Muscle layer of duodenum (tissue), 2 donors: Measurements from ENCODE around the gene TMEM132E.

ENCODE experiments used
- H3K27ac ChIP-seq: one replicate; pipeline ENCODE4 v1.7.0; 2013; ENCODE audit warnings: mild to moderate bottlenecking, low read length
- H3K27me3 ChIP-seq: one replicate; pipeline ENCODE4 v1.7.0; 2013; ENCODE audit warnings: low read depth, mild to moderate bottlenecking, control low read depth, low read length
- H3K36me3 ChIP-seq, 2 donors: one replicate each; pipeline ENCODE4 v1.7.0; 2013; ENCODE audit warnings: low read length in 2 of 2, control low read depth in 1 of 2, mild to moderate bottlenecking in 1 of 2; ENCODE audit not compliant: insufficient read depth in 2 of 2, control insufficient read depth in 1 of 2
- H3K4me1 ChIP-seq, 2 donors: one replicate each; pipeline ENCODE4 v1.7.0; 2013; ENCODE audit warnings: low read length in 2 of 2, mild to moderate bottlenecking in 2 of 2, control low read depth in 1 of 2, moderate library complexity in 1 of 2; ENCODE audit not compliant: insufficient read depth in 2 of 2, control insufficient read depth in 1 of 2
- H3K4me3 ChIP-seq, 2 donors: one replicate each; pipeline ENCODE4 v1.7.0; 2013; ENCODE audit warnings: low read length in 2 of 2, low read depth in 1 of 2, mild to moderate bottlenecking in 1 of 2
- H3K9me3 ChIP-seq, 2 donors: one replicate each; pipeline ENCODE4 v1.7.0; 2013; ENCODE audit warnings: low read length in 2 of 2, control low read depth in 1 of 2, mild to moderate bottlenecking in 1 of 2; ENCODE audit not compliant: control insufficient read depth in 1 of 2
- donor health status: healthy.

TMEM132E gene

DNA sequence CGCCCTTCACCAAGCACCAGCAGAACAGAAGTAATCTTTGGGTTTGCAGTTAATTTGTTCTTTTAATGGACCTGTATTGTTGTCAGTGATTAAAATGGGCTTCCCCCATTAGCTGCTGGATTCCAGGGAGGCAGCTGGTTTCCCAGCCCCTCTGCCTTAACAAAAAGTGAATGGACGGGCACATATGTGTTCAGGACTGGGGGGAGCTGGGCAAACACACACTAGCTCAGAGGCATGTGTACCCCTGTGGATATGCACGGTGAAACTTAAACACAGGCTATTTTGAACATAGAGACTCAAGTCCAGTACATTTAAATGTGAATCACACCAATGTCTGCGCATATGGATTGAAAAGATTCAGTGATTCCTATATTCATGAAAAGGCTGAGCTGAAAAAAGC is 25.5 kb upstream of the TMEM132E start:
- Histone ChIP-seq H3K9me3 (no peaks in the 10 kb centered on the region), H3K4me3 (no peak overlapping the region), H3K36me3 (no peaks in the 10 kb centered on the region), H3K27me3 (no peaks in the 10 kb centered on the region), H3K27ac (no peak overlapping the region), H3K4me1 (no peaks in the 10 kb centered on the region)

- Histone ChIP-seq H3K27ac (no peak overlapping the region), H3K9me3 (no peaks in the 10 kb centered on the region), H3K27me3 (no peaks in the 10 kb centered on the region), H3K4me1 (no peaks in the 10 kb centered on the region), H3K36me3 (no peaks in the 10 kb centered on the region), H3K4me3 (no peak overlapping the region)
Observed at GRCh38 chr17:34556384-34556783, 23.0 kb upstream of the TMEM132E start.

- Histone ChIP-seq H3K27me3 (no peaks in the 10 kb centered on the region), H3K4me1 (no peaks in the 10 kb centered on the region), H3K4me3 (no peak overlapping the region)
Observed at GRCh38 chr17:34556931-34557330, 22.5 kb upstream of the TMEM132E start.

GRCh38 chr17:34561328-34561727 is 18.1 kb upstream of the TMEM132E start:
- Histone ChIP-seq H3K36me3 (no peaks in the 10 kb centered on the region), H3K27ac (no peak overlapping the region), H3K4me1 (no peaks in the 10 kb centered on the region), H3K4me3 (no peak overlapping the region), H3K9me3 (no peaks in the 10 kb centered on the region), H3K27me3 (no peaks in the 10 kb centered on the region)

More at GRCh38 chr17:34556931-34557330, 22.5 kb upstream of the TMEM132E start:
- Histone ChIP-seq H3K27ac (no peak overlapping the region), H3K36me3 (no peaks in the 10 kb centered on the region), H3K9me3 (no peaks in the 10 kb centered on the region)

DNA sequence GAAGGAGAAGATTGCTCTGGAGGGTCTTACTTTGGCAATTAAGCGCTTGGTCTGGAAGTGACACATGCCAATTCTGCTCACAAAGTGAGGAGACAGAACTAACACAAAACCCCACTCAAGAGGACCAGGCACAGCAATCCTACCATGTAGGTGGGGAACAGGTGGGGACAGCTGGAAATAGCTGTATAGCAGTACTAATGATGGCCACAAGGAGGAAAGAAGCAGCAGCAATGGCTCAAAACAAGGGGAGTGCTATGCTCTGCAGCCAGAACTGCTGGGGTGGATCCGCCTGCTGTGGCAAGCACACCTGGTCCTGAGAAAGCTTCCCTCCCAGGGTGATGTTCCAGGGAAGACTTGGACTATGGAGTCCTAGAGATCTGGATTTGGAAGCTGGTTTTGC is 17.0 kb upstream of the TMEM132E start:
- no peak overlapping the region for H3K27ac ChIP-seq
- H3K9me3 ChIP-seq: no peaks in the 10 kb centered on the region
- no peaks in the 10 kb centered on the region for H3K27me3 ChIP-seq
- no peak overlapping the region for H3K4me3 ChIP-seq
- no peaks in the 10 kb centered on the region for H3K36me3 ChIP-seq
- no peaks in the 10 kb centered on the region for H3K4me1 ChIP-seq

- no peak overlapping the region for H3K27ac ChIP-seq
- H3K4me3 ChIP-seq: no peak overlapping the region
- no peaks in the 10 kb centered on the region for H3K27me3 ChIP-seq
- H3K9me3 ChIP-seq: no peaks in the 10 kb centered on the region
- H3K36me3 ChIP-seq: no peaks in the 10 kb centered on the region
- H3K4me1 ChIP-seq: no peaks in the 10 kb centered on the region
Observed at GRCh38 chr17:34565713-34566112, 13.7 kb upstream of the TMEM132E start.

- no peaks in the 10 kb centered on the region for H3K4me1 ChIP-seq
- H3K4me3 ChIP-seq: no peak overlapping the region
- no peaks in the 10 kb centered on the region for H3K36me3 ChIP-seq
- H3K9me3 ChIP-seq: no peaks in the 10 kb centered on the region
- H3K27me3 ChIP-seq: peaks cover 2% of the 10 kb centered on the region
- H3K27ac ChIP-seq: no peak overlapping the region
Observed at GRCh38 chr17:34566201-34566600, 13.2 kb upstream of the TMEM132E start.

DNA sequence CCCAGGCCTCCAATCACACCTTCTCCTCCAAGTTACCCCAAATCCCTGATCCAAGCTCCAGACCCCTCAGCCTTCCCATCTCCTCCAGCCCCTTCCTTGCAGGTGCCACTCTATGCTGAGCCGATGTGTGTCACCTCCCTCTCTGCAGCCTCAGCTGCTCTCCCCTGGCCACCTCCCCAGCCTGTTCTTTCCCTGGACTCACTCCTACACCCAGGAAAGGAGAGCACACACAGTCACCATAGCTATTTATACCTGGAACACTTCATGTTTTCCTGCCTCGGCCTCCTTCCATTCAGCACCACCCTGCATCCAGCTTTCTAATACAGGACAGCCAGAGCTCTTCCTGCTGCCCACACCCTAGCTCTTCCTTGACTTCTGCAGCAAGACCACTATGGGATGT is 12.5 kb upstream of the TMEM132E start:
- no peak overlapping the region for H3K27ac ChIP-seq
- peaks cover 5% of the 10 kb centered on the region for H3K27me3 ChIP-seq
- no peaks in the 10 kb centered on the region for H3K9me3 ChIP-seq
- H3K4me3 ChIP-seq: no peak overlapping the region
- H3K4me1 ChIP-seq: no peaks in the 10 kb centered on the region
- H3K36me3 ChIP-seq: no peaks in the 10 kb centered on the region

- H3K36me3 ChIP-seq: no peaks in the 10 kb centered on the region
- no peak overlapping the region for H3K27ac ChIP-seq
- H3K9me3 ChIP-seq: no peaks in the 10 kb centered on the region
- H3K27me3 ChIP-seq: peaks cover 5% of the 10 kb centered on the region
- H3K4me1 ChIP-seq: no peaks in the 10 kb centered on the region
- H3K4me3 ChIP-seq: no peak overlapping the region
Observed at GRCh38 chr17:34567691-34568465, 11.5 kb upstream of the TMEM132E start.

DNA sequence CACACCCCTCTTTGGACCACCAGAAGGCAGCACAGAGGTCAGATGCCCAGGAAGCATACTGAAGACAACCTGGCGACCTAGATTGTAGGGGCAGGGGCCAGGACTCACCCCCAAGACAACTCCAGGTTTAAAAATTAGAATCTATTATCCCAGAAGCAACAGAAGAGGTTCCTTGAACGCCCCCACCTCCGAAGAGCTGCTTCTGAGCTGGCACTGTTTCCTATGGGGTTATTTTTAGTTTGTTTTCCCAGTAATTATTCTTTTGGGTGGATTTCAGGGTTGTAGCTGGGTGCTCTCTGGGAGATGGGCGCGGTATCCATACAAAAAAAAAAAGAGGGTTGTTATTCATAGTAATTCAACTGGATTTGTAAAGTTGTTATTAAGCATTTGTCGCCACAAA is 10.4 kb upstream of the TMEM132E start:
- H3K27ac ChIP-seq: no peak overlapping the region

DNA sequence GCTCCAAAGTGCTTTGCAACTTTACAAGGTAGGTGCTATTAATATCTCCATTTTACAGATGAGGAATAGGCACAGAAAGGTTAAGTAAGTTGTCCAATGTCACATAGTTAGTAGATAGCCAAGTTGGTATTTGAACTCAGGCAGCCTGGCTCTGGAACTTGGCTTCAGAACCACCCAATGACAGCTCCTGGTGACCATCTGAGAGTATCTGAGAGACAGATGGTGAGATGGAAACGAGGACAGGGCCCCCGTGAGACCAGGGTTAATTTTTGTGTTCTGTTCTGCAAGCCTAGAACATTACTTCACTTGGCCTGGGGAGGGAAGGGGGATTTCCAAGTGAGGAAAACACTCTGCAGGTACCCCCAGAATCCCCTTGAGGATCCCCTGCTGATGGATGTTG is 9.8 kb upstream of the TMEM132E start:
- Histone ChIP-seq H3K27me3 (peaks cover 5% of the 10 kb centered on the region), H3K4me1 (no peaks in the 10 kb centered on the region), H3K36me3 (no peaks in the 10 kb centered on the region), H3K9me3 (no peaks in the 10 kb centered on the region), H3K4me3 (no peak overlapping the region), H3K27ac (no peak overlapping the region)

More for the DNA sequence above, 10.4 kb upstream of the TMEM132E start:
- no peaks in the 10 kb centered on the region for H3K9me3 ChIP-seq
- peaks cover 5% of the 10 kb centered on the region for H3K27me3 ChIP-seq
- no peaks in the 10 kb centered on the region for H3K36me3 ChIP-seq
- no peaks in the 10 kb centered on the region for H3K4me1 ChIP-seq
- H3K4me3 ChIP-seq: no peak overlapping the region

DNA sequence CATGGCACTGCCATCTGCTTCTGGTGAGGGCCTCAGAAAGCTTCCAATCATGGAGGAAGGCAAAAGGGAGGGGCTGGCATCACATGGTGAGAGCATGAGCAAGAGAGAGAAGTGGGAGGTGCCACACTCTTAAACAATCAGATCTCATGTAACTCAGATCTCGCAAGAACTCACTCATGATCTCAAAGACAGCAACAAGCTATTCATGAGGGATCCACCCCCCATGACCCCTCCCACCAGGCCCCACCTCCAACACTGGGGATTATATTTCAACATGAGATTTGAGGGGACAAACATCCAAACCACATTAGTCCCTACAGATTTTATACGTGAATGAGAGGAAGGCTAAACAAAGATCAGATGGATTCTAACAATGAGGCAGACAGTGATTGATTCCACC is 8.9 kb upstream of the TMEM132E start:
- no peaks in the 10 kb centered on the region for H3K4me1 ChIP-seq
- H3K36me3 ChIP-seq: no peaks in the 10 kb centered on the region
- no peak overlapping the region for H3K4me3 ChIP-seq
- no peak overlapping the region for H3K27ac ChIP-seq
- peaks cover 5% of the 10 kb centered on the region for H3K27me3 ChIP-seq
- H3K9me3 ChIP-seq: no peaks in the 10 kb centered on the region
